ENCODE measurements around the gene UNC5C.
"Not testable (repeated sequence)": the region's sequence is repeated elsewhere in the genome, so short reads cannot be mapped to it uniquely, and the experiment has no call there.

Gene UNC5C

DNA sequence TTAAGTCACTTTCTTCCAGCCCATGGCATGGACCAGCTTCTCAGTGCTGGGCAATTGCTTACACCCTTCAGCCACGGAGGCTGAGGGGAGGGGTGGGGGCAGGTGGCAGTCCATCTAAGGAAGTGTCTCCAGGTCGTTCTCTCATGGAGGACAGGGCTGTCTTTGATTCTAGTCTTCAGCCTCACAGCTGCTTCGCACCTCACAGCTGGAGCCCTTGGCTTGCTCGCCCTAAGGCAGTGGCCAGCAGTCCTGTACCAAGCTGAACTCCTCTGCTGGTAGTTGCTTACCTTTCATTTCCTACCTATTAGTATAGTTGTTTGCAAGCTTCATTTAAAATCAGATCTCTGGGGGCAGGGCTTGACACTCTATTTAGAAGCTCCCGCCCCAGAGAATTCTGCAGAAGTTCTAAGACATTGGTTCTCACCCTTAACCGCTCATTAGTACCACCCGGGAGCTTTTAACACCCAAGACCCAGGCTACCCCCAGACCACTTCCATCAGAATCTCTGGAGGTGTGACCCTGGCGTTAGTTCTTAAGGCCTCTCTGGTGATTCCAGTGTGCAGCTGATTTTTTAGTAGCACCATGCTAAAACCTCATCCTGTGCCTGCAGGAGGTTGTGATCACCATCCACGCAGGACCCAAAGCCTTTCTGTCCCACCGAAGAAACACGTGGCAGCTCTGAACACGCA, 386.8 kb downstream of the UNC5C start:
- DNase-seq: no peak

DNA sequence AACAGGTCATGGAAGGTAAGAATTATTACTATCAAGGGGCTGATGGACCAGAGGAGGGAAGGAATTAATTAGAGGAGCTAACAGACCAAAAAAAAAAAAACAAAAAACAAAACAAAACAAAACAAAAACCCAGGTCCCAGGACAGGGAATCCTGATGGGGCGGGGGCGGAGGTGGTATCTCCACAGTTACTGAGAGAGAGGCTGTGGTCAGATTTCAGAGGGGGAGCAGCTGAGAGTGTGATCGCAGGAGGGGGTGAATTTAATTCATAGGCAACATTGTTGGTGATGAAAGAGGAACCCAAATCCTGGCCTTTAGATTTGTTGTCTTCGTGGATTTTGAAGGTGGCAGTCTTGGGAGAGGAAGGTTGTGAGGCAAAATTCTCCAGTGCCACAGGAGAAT, 389.4 kb downstream of the UNC5C start:
- DNase-seq: no peak

DNA sequence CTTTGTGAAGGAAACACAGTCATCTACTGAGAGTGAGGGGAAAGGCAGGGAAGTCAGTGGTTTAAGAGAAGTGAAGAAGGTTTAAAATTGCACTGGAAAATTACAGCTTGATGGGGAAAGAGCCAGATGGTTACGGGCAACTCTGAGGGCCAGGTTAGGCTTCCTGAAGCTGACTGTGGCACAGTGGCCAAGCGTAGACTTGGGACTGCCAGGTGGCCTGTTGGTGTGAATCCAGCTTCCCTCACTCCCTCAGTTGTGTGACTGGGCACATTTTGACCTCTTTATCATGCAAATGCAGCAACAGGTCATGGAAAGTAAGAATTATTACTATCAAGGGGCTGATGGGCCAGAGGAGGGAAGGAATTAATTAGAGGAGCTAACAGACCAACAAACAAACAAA, 390.1 kb downstream of the UNC5C start:
- DNase-seq: no peak

DNA sequence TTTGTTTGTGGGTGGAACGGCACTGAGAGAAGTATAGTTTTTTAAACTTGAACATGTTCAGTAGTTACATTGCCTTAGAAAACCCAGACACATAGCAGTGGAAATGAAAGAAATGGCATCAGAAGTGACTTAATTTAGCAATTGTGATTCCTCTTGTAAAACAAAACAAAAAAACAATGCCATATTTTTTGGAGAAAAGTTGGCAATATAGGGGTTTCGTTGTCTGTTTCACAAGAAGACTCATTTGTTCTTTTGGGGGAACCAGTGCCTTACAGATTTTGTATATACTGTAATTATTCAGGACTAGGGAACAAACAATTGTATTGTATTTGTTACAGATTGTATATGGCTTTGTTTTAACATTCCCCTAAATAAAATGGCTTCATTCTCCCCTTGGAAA, 390.7 kb downstream of the UNC5C start:
- DNase-seq: no peak

DNA sequence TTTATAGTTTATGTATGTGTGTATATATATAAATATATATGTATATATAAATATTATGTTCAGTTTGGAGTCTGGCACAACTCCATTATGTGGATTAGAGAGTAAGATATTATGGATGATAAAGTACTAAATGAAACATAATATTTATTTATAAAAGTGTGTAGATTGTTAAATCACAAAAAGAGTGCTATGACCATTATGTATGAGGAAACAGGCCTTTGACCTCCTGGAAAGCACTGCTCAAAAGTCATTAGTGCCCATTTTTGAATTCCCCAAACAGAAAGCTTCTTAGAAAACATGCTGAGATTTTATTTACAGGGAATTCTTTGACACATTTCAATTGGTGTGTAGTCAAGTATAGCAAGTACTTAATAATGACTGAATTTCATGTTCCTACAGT, 391.2 kb downstream of the UNC5C start:
- no peak for DNase-seq

DNA sequence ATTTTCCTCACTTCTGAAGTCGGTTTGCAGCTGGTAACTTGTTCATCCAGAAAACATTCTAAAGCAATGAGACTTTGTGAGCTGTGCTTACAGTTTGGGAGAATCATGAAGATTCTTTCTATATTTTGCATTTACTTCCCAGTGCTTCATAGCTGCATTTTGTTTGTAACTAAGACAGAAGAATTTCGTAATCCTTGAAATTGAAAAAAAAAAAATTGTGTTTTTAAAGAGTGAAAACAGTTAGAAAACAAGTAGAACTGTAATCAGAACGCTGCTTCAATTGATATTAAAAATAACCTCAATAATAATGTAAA, 392.4 kb downstream of the UNC5C start:
- DNase-seq: no peak

DNA sequence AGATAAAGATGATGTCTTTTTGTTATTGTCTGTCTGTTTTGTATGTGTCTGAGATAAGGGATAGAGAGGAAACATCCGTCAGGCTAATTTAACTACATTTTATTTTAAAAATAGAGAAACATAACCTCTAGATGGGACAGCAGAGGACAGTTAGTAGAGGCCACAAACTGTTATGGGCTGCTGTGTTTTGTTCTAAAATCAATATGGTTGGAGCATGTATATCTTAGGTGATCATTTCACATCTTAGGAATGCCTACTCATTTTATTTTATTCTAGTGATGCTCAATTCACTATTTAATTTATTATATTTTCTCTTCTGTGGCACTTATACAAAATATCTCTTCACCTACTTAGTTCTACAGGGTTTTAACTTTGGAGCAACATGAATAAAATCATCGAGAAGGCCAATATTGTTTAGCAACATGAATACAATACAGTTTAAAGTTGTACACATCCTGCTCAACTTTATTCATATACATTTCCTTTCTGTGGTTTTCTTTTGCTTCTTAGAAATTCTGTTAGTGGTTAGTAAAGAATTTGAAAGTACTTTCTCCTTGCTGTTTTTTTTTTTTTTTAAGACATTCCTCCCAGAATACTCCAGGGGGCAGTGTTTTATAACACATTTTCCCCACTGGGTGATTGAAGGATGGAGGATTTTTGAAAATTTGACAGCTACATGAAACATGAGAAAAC, 392.9 kb downstream of the UNC5C start:
- DNase-seq: no peak

DNA sequence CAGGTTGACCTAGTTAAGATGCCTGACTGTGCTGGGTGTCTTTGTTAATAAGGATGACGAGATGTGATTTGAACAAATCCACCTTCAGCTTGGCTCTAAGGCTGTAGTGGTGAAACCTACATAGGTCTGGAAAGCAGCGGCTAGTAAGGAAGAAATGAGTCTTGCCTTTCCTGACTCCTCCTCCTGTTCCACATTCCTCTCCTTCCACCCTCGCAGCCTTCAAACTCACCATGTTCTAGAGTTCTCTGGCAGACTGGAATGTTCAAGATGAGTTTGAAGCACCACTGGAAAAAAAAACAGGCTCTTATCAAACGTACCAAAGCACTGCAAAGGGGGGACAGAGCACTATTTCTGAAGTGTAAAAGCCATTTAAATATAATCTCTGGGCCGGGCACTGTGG, 395.6 kb downstream of the UNC5C start:
- no peak for DNase-seq

DNA sequence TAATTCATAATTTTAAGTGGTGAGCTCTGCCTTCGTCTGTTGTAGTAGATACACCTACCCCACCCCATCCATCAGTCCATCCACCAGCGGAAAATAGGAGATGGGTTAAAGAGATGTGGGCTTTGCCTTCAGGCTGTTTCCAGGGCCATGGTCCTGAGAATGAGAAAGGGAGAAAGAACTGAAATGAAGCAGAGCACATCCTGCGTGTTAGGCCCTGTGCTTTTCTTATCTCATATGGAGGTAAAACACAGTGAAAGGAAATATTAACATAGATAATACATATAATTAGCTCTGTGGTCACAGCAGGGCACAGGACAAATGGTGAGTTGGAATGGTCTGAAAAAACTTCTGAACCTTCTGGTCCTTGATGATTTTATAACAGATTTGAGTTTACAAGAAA, 397.5 kb downstream of the UNC5C start:
- DNase-seq: no peak

DNA sequence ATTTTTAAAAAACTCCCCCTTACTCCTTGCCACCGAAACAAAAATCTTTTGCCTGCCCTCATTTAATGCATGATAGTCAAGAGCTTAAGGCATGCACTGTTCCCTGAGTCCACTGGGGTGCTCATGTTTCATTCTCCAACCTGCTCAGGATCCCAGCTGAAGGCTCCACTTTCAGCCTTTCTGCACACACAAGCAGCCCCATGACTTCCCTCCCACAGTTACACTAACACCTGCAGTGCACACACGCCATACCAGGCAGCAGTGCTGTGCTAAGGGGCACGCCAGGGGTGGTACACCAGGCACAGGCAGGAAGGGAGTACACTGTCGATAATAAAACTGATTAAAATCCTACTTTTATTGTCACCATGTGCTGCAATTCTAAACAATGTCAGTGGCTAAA, 405.8 kb downstream of the UNC5C start:
- DNase-seq: no peak

DNA sequence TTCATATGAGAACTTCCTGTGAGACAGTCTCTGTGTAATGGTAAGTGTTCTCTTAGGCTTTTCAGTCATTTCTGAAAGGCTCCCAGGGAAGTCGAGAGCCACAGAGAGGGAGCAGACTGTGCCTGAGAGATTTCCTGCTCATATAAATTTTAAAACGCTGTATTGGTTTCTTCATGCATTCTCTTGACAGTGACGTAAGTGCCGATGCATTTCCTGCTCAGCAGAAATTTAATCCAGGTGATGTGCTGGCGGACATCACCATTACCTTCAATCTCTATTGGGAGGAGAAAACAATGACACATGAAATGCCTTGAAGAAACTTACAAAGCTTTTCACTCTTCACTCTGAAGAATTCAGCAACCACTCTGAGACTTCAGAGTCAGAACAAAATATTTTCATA, 407.4 kb downstream of the UNC5C start:
- no peak for DNase-seq

DNA sequence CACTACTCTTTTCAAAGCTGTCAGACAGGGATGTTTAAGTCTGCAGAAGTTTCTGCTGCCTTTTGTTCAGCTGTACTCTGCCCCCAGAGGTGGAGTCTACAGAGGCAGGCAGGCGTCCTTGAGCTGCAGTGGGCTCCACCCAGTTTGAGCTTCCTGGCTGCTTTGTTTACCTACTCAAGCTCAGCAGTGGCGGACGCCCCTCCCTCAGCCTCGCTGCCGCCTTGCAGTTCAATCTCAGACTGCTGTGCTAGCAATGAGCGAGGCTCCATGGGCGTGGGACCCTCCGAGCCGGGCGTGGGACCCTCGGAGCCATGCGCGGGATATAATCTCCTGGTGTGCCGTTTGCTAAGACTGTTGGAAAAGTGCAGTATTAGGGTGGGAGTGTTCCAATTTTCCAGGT, 409.3 kb downstream of the UNC5C start:
- DNase-seq: not testable (repeated sequence)

DNA sequence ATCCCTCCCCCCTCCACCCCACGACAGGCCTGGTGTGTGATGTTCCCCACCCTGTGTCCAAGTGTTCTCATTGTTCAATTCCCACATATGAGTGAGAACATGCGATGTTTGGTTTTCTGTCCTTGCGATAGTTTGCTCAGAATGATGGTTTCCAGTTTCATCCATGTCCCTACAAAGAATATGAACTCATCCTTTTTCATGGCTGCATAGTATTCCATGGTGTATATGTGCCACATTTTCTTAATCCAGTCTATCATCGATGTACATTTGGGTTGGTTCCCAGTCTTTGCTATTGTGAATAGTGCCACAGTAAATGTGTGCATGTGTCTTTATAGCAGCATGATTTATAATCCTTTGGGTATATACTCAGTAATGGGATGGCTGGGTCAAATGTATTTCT, 414.8 kb downstream of the UNC5C start:
- DNase-seq: not testable (repeated sequence)

DNA sequence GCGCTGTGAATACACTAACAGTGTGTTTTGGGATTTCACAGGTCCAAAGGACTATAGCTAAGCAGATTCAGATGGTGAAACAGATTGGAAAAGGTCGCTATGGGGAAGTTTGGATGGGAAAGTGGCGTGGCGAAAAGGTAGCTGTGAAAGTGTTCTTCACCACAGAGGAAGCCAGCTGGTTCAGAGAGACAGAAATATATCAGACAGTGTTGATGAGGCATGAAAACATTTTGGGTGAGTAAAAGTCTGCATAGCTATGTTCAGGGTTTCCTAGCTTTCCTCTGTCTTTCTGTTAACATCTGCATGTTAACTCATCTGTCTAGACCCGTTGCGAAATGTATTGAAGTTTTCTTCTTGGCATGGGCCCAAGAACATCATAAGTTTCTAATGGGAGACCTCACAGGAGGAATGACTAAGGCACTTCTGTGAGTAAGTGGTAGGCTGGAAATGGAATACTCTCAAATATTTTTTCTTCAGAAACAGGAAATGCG, 418.9 kb downstream of the UNC5C start:
- no peak for DNase-seq

DNA sequence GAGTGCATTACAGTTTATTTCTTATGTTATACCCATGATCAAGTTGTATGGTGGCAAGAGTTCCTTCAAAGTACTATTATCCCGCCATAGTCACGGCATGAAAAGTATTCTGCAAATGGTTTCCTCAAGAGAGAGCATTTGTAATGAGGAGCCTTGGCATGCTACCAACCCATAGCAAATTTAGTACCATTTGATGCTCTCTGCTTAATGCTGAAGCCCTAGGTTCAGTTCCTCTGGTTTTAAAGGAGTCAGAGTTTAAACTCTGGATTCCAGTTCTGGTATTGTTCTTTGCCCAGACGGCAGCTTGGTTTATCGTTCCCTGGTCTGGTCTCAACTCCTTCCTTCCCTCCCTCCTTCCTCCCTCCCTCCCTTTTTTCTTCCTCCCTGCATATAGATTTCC, 419.7 kb downstream of the UNC5C start:
- DNase-seq: no peak

DNA sequence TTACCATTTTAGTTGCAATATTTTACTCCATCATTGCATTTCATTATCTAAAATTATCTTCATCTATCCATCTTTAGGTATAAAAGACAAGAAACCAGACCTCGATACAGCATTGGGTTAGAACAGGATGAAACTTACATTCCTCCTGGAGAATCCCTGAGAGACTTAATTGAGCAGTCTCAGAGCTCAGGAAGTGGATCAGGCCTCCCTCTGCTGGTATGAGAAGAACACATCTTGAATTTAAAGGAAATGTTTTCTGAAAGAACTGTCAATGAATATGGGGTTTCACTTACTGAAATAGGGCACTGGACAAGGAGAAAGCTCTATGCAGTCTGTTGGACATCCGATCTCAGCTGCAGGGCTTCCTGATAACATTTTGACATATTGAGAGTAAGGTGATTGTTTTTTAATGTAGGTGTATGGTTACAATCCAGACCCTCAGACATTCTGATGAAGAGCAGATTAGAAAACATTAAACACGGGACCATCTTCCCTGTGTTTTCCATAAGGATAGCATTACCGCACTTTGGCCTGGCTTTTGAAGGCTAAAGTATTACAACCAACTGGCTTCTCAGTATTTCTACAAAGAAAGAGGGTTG, 423.8 kb downstream of the UNC5C start:
- DNase-seq: no peak

DNA sequence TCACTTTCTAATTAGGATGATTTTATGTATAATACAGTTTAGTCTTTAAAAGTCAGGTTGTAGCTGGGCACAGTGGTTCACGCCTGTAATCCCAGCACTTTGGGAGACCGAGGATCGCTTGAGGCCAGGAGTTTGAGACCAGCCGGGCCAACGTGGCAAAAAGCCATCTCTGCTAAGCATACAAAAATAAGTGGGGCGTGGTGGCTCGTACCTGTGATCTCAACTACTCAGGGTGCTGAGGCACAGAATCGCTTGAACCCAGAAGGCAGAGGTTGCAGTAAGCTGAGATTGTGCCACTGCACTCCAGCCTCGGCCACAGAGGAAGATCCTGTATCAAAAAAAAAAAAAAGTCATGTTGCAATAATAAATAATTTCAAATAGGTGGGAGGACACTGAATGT, 426.8 kb downstream of the UNC5C start:
- no peak for DNase-seq

DNA sequence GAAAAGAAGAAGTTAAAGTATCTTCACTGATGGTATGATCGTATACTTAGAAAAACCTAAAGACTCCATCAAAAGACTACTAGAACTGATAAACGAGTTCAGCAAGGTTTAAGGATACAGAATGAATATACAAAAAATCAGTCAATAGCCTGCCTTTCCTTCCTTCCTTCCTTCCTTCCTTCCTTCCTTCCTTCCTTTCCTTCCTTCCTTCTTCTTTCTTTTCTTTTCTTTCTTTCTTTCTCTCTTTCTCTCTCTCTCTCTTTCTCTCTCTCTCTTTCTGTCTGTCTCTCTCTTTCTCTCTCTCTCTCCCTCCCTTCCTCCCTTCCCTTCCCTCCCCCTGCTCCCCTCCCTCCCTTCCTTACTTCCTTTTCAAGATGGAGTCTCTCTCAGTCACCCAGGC, 428.3 kb downstream of the UNC5C start:
- DNase-seq: no peak

DNA sequence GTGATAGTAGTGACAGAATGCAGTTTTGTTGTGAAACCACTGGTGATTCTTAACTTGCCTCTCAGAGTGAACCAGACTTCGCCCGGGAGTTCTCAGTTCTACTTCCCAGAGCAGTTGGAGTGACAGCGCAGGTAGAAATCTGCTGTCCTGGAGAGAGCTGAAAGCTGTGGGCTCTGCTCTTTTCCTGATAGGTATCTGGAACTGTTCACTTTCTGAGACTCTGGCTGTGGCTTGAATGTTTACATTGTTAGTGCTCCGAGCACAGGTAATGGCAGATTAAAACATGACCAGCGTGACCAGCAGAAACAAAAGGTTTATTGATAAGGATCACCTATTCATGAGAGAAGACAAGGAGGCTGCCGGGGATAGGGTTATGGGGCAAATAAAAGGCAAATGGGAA, 430.3 kb downstream of the UNC5C start:
- DNase-seq: no peak

DNA sequence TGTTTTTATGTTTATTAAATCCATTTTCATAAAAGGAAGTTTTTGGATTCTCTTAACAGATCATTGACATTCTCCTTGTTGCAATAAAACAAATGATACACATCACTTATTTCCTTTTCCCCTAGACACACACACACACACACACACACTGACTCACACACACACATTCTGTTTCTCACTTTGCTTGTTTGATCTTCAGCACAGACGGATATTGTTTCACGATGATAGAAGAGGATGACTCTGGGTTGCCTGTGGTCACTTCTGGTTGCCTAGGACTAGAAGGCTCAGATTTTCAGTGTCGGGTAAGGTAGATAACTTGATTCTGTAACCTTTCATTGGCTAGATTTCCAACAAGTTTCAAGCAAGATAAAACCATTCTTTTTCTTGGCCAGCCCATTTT, 434.3 kb downstream of the UNC5C start:
- DNase-seq: no peak

Data from effector CD8-positive, alpha-beta T cell (primary cell).